Muscle of arm (tissue), 12 donors: ENCODE data around the gene PATL2. TPM values are rescaled to one million over a fixed set of nuclear protein-coding genes. Genes with fewer than 3 reads are reported as not detected.
"Not testable (repeated sequence)": the region's sequence is repeated elsewhere in the genome, so short reads cannot be mapped to it uniquely, and the experiment has no call there.

Experiments
- DNase-seq: peaks from one replicate; pipeline ENCODE4 v3.0.0-alpha.2; 2013
- polyA plus RNA-seq, 12 donors: library from polyadenylated mRNA; unstranded; fragments of 120-200 nt; gene quantifications; one replicate each; pipeline ENCODE4 v1.2.1, GENCODE V29; 2013; ENCODE audit not compliant: insufficient read length in 12 of 12

PATL2 gene
- polyA plus RNA-seq, 12 donors, result 0.50 to 2.5 (median 0.75) TPM; not detected in 2

- no peak for DNase-seq
Measured at GRCh38 chr15:44695294-44695693, 15.8 kb downstream of the PATL2 start.

DNA sequence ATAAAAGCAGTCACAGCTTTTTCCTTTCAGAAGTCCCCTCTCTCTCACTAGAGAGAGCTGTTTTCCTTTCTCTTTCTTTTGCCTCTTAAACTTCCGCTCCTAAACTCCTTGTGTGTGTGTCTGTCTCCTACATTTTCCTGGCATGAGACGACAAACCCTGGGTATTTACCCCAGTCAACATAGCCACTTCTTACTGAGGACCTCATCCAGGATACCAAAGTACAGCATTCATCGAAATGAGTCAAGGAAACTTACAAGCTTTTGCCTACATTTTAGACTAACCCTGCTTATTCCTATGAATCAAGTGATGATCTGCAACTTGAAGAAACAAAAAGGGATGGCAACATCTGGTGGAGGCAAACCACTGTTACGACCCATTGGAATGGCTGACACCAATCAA, 16.7 kb downstream of the PATL2 start:
- DNase-seq, result no peak

DNA sequence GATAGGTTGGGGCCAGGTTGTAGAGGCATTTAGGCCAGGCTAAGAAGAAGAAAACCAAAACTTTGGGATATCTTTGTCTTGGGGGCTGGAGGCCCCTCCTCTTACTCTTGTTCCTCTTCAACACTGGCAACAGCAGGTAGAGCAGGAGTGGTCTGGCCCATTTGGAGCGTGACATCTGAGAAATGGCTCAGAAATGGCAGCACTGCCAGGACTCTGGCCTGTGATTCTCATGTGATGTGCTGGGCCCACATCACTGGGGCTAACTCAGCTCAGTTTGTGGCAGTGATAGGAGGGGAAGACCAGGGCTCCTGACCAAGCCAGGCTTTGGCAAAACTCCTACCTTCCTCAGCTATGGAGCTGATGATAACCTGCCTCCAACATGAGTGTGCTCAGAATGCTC, 18.5 kb downstream of the PATL2 start:
- DNase-seq, result no peak

DNA sequence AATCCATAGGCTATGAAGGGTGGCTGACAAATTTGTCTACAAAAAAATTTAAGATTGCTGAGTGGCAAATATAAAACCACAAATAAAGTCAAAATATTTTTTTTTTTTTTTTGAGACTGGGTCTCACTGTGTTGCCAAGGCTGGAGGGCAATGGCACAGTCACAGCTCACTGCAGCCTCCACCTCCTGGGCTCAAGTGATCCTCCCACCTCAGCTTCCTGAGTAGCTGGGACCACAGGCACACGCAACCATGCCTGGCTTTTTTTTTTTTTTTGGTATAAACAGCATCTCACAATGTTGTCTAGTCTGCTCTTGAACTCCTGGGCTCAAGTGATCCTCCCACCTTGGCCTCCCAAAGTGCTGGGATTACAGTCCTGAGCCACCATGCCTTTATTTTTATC, 20.9 kb downstream of the PATL2 start:
- DNase-seq, result not testable (repeated sequence)

DNA sequence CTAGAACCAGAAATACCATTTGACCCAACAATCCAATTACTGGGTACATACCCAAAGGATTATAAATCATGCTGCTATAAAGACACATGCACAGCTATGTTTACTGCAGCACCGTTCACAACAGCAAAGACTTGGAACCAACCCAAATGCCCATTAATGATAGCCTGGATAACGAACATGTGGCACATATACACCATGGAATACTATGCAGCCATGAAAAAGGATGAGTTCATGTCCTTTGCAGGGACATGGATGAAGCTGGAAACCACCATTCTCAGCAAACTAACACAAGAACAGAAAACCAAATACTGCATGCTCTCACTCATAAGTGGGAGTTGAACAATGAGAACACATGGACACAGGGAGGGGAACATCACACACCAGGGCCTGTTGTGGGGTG, 21.8 kb downstream of the PATL2 start:
- not testable (repeated sequence) for DNase-seq

DNA sequence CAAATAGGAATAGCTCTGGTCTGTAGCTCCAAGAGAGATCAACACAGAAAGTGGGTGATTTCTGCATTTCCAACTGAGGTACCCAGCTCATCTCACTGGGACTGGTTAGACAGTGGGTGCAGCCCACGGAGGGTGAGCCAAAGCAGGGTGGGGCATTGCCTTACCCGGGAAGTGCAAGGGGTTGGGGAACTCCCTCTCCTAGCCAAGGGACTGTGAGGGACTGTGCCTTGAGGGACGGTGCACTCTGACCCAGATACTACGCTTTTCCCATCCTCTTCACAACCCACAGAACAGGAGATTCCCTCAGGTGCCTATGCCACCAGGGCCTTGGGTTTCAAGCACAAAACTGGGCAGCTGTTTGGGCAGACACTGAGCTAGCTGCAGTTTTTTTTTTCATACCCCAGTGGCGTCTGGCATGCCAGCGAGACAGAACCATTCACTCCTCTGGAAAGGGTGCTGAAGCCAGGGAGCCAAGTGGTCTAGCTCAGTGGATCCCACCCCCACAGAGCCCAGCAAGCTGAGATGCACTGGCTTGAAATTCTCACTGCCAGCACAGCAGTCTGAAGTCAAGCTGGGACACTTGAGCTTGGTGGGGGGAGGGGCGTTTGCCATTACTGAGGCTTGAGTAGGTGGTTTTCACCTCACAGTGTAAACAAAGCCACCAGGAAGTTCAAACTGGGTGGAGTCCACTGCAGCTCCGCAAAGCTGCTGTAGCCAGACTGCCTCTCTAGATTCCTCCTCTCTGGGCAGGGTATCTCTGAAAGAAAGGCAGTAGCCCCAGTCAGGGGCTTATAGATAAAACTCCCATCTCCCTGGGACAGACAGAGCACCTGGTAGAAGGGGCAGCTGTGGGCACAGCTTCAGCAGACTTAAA, 28.1 kb downstream of the PATL2 start:
- DNase-seq, result not testable (repeated sequence)

DNA sequence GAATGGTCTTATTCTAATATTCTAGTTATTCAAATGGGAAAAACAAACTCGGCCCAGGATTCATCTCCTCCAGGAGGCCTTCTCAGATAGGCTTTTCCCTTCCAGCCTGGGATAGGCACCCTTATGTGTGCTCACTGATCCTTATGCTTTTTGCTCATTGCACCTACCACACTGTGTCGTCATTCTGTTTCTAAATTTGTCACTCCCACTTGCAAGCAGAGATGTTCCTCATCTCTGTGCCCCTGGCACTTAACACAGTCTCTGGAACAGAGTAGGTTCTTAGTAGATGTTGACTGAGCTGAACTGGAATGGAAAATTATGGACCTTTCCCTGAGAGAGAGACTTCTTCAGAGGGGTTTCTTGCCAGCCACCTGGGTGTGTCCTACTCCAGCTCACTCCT, 28.9 kb downstream of the PATL2 start:
- no peak for DNase-seq

DNA sequence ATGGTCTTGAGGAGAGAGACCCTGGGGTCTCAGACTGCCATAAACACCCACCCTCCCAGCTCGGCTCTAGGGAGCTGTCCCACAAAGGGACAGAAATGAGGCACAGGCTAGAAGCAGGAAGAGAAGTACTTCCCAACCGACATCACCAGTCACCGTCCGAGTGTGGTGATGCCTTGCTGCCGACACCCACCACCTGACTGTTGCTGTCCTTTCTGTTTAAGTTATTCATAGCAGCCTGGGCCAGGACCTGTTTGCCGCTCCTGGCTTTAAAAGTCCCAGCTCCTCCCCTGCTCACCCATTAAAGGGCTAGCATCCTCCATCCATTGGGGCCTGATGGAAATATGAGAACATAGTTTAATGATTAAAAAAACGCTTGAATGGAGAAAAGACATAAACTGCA, 34.4 kb downstream of the PATL2 start:
- DNase-seq, result no peak

DNA sequence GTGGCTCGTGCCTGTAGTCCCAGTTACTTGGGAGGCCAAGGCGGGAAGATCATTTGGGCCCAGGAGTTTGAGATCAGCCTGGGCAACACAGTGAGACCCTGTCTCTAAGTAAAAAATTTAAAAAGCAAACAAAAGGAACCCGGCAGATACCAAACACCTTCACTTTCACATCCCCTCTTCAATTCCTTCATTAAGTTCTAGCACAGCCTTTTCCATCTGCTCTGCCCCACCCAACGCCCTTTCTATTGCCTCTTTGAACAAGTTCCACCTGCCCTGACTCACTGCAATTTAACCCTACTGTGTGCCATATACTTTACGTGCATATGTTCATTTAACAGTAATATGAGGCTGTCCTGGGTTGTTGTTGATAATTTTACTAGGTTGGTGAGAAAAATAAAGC, 35.2 kb downstream of the PATL2 start:
- DNase-seq, result no peak

DNA sequence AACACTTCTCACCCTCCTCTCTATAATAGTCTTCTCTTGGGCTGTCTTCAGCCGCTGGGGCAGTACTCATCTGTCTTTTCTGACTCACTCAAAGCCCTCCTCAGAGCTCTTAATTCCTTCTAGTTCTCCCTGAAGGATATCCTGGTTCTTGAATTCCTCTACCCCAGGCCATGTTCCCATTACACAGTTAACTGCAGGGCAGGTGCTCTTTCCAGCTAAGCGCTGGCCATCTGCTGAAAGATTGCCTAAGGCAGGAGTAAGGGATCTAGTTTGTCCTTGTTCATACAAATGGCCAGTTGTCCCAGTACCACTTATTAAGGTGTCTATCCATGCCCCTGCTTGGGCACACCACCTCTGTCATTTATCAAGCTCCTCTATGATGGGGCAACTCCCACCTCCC, 37.5 kb downstream of the PATL2 start:
- DNase-seq, result no peak

- no peak for DNase-seq
Measured at GRCh38 chr15:44670087-44670950, 40.8 kb downstream of the PATL2 start.

- DNase-seq, result no peak
Measured at GRCh38 chr15:44668921-44669320, 42.2 kb downstream of the PATL2 start.

GRCh38 chr15:44667039-44667360, 44.1 kb downstream of the PATL2 start:
- no peak for DNase-seq

DNA sequence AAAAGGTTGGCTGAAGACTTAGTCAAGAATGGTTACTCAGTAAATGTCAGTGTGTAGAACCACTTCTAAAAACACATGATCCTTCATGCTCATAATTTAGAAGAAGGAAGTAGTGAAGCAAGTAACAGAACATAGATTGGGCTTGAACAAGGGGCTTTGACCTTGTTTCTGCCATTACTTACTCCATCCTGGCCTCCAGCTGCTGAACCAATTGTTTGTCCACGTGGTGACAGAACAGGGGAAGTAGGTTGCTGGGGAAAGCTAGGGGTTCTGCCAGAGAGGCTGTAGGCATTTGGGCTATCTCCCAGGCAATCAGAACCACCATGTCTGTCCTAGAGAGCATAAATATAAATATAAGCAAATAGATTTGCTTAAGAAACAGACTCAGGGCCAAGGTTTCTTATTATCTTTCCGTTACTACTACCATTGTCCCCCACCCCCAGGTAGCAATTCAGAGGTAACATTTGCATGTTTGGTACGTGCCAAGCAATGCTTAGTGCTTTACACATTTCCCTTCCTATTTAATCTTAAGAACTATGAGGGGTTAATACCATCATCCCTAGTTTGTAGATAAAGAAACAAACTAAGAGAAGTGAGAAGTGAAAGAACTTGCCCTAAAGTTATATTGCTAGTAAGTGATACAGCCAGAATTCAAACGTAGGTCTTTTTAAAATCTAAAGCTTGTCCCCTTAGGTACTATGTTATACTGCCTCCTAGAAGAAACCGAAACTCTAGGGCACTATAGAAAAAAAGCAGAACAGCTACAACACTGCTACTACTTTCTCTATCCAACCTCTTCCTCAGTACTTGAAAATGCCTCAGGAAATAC, 44.7 kb downstream of the PATL2 start:
- DNase-seq, result no peak

DNA sequence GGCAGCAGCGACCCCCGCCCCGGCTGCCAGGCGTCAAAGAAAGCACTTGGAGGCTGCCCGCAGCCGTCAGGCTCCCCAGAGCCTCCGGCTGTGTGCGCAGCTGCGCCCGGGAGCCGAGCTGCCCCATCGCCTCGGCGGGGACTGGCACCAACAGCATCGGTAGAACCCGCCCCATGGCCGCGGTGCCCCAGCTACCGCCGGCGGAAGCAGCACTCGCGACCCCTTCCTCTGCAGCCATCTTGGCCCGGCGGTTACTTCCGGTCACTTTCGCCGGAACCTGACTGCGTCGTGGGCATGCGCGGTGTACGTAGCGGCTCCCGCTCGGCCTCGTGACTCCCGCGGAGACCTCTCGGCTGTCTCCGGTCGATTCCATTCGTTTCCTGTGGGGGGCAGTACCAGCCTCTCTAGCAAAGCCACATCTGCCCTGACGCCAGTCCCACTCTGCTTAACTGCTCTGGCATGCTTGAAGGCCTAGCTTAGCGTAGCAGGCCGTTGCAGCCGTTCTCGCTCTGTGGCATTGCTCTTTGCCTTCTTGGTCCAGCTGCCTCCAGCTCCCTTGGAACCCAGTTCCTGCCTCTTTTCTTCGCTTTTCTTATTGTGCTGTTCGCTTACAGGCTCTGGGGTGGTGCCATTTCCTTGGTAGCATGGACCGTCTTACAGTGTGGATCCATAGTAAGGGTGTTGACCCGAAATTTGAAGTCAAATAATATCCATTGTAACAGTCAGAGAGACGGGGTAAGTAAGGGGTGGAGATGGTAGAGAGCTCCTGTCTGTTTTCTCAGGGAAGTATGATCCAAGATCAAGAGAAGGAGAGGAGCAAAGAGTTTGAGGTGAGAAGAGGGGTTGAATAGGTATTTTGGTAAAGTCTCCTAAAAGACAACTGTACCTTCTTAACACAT, 47.5 kb downstream of the PATL2 start, which contains the start of gene SPG11:
Gene SPG11, minus strand, starts transcription at position 253 of the 899 bp plus-strand sequence. Its CDS starts 15 bp downstream, at position 238.
- DNase-seq, result peak; percentile 97

- no peak for DNase-seq
Measured at GRCh38 chr15:44662478-44663409, 48.4 kb downstream of the PATL2 start.

DNA sequence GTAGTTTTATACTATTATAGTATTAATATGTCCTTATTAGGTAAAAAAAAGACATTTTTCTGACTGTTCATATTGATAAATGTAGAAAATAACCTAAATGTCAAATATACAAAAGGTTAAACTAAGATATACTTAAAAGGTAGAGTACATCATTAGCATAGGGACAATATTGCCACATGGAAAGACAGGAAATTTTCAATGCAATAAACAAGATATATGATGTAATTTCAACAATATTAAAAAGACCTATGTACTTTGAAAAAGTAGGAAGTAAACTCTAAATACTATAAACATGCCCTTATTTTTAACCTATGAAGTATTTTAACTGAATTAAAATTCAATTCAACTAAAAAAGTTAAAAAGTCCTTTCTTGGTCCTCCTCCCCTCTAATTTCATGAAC, 49.5 kb downstream of the PATL2 start:
- DNase-seq, result no peak

- no peak for DNase-seq
Measured at GRCh38 chr15:44659056-44659455, 52.1 kb downstream of the PATL2 start.

DNA sequence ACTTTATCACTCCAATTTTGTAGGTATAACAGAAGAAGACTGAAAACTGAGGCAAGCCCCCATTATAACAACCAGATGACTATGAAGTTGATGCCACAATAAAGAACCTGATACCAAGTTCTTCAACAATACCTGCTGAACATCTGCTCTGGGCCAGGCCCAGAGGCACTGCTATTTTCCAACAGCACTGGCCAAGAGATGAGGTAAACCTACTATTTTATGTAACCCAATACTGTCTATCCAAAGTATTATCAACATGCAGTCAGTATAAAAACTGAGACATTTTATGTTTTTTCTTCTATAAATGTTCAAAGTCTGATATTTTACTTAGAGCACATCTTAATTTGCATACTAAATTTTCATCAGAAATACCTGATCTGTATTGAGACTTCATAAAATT, 53.7 kb downstream of the PATL2 start:
- DNase-seq, result no peak

DNA sequence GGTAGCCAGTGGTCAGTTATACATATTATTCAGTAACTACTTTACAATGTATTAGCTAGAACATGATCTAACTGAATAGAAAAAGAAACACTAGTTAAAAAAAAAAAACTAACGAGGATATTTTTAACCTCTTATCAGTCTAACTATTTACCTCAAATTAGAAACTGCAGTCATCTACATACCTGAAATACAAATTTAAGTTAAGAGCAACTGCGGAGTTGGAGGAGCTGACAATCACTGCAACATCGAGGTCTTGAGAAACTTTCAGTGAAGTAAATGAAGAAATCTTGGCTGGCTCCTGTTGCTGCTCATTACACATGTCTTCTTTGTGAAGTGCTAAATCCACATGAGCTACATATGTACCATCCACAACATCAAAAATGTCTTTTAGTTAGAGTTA, 54.2 kb downstream of the PATL2 start:
- no peak for DNase-seq
